ENCODE data around the gene TRPC6. TPM values are rescaled to one million over a fixed set of nuclear protein-coding genes. Genes with fewer than 3 reads are reported as not detected.

Gene TRPC6
- total and polyA plus RNA-seq, 2 of the 8 experiments (the other 6 are each of a cell fraction or from before 2014, with no cell fraction given): 0.26 to 0.39 TPM

DNA sequence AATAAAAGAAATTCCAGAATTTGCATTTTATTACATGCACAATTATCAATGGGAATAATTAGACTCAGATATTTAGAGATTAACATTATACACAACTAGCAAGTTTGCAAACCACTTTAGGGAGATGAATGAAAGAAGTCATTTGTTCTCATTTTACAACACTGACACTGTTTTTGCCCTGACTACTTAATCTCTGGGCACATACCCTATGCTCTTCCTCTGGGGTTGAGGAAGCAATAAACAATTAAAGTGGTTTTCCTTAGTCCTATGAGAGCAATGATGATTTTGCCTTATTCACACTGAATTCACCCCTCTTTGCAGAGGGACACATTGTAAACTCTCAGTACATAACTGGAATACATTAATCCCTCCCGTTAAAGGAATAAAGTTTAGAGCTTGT is 72.7 kb downstream of the TRPC6 start:
- Histone ChIP-seq H4K8ac (ENCODE audit: extremely low read depth, insufficient read depth, low read length) (no peak overlapping the region), H3K9ac (replicated peaks in 1 of 4; ENCODE audit: extremely low read depth in 1 of 4, low read depth in 3 of 4, low read length in 3 of 4) (no peak overlapping the region), H3K4me3 (ENCODE audit: extremely low read depth in 1 of 4, insufficient read depth in 2 of 4, low read depth in 3 of 4, low read length in 4 of 4) (no peak overlapping the region), H2BK120ac (replicated peaks; ENCODE audit: low read depth, low read length) (no peak overlapping the region), H4K5ac (ENCODE audit: insufficient read length, low read depth, low read length) (no peak overlapping the region), H3K4ac (replicated peaks; ENCODE audit: insufficient read length, low read depth, low read length) (no peak overlapping the region), H3K79me2 (ENCODE audit: control insufficient read depth in 1 of 2, insufficient read depth in 2 of 2, low read length in 2 of 2) (no peaks in the 10 kb centered on the region), H3K14ac (ENCODE audit: insufficient read length) (no peak overlapping the region), H3K4me2 (ENCODE audit: insufficient read depth in 1 of 2, low read depth in 2 of 2, low read length in 2 of 2) (no peak overlapping the region), H3K9me3 (ENCODE audit: insufficient read depth in 2 of 2, low read depth in 1 of 2, low read length in 1 of 2) (no peaks in the 10 kb centered on the region), H4K91ac (replicated peaks; ENCODE audit: insufficient read length, low read length) (no peak overlapping the region), H3K23ac (ENCODE audit: insufficient read length) (no peak overlapping the region), H3K18ac (ENCODE audit: extremely low read depth, low read length) (no peak overlapping the region), H2AFZ (ENCODE audit: low read length) (no peak overlapping the region), H3K27ac (ENCODE audit: low read depth, low read length) (no peak overlapping the region), H3K36me3 (ENCODE audit: control insufficient read depth in 2 of 4, insufficient read depth in 4 of 4, low read length in 3 of 4) (no peaks in the 10 kb centered on the region), H4K20me1 (replicated peaks in 1 of 2; ENCODE audit: control insufficient read depth in 1 of 2, insufficient read depth in 2 of 2, low read length in 2 of 2) (no peaks in the 10 kb centered on the region), H2BK5ac (ENCODE audit: low read depth, low read length) (no peak overlapping the region), H3K27me3 (replicated peaks in 1 of 4; ENCODE audit: control insufficient read depth in 3 of 4, extremely low read depth in 1 of 4, insufficient read depth in 3 of 4, low read length in 3 of 4) (no peaks in the 10 kb centered on the region), H3K23me2 (ENCODE audit: low read depth, low read length) (no peaks in the 10 kb centered on the region), H2BK15ac (ENCODE audit: low read length) (no peak overlapping the region), H3K79me1 (ENCODE audit: low read depth, low read length) (no peaks in the 10 kb centered on the region), H2BK12ac (ENCODE audit: low read depth, low read length) (no peak overlapping the region), H2BK20ac (ENCODE audit: low read length) (no peak overlapping the region), H2AK5ac (ENCODE audit: low read depth, low read length) (no peak overlapping the region), H3K4me1 (replicated peaks in 1 of 4; ENCODE audit: control insufficient read depth in 3 of 4, insufficient read depth in 4 of 4, low read length in 3 of 4) (peaks cover 0 to 4% (median 2%) of the 10 kb centered on the region in 4 experiments; a peak in 3 of 7 replicates), H3K56ac (replicated peaks; ENCODE audit: insufficient read length, low read depth, low read length) (no peak overlapping the region)
- 90% methylated on average over 1 of the region's 1 CpG; no CpG with 5 or more reads in 1 of the 2 experiments for WGBS, 2 experiments (ENCODE audit: extremely low coverage in 1 of 2, insufficient coverage in 1 of 2, insufficient read length in 1 of 2, insufficient replicate concordance in 2 of 2, low coverage in 1 of 2, low lambda C conversion rate in 2 of 2, missing lambda C conversion rate in 1 of 2)
- FAIRE-seq (no peak), DNase-seq (ENCODE audit: low read depth in 1 of 2, low spot score in 2 of 2) (no peak)
- CTCF ChIA-PET (ENCODE audit: partially characterized antibody): no interaction called here
- TF ChIP-seq HDAC2 (IDR thresholded peaks at IDR 0.05; ENCODE audit: borderline replicate concordance in 1 of 2, low read depth in 2 of 2, low read length in 2 of 2): no peak
- POLR2A ChIA-PET (ENCODE audit: partially characterized antibody): no interaction called here
